Stomach (tissue), 4 donors: ENCODE data around the gene HMGN1.

Experiments used
- POLR2A ChIP-seq, 4 donors: fragments of 450-650 bp; IDR thresholded peaks; one replicate each; pipeline ENCODE4 v1.6.1; 2016; ENCODE audit warnings: antibody characterized with exemption in 4 of 4, control low read depth in 2 of 4, mild to moderate bottlenecking in 1 of 4, moderate library complexity in 1 of 4
- TF ChIP-seq, protein P1 (sequence below), 7 experiments: fragments of 450-650 bp in 4 of 7; fragments of 200-600 bp in 3 of 7; sonication (generic) in 3 of 7; IDR thresholded peaks; one replicate each; pipeline ENCODE4 v1.5.1; 2016 to 2019; ENCODE audit warnings: antibody characterized with exemption in 7 of 7, control low read depth in 2 of 7, mild to moderate bottlenecking in 1 of 7

DNA sequence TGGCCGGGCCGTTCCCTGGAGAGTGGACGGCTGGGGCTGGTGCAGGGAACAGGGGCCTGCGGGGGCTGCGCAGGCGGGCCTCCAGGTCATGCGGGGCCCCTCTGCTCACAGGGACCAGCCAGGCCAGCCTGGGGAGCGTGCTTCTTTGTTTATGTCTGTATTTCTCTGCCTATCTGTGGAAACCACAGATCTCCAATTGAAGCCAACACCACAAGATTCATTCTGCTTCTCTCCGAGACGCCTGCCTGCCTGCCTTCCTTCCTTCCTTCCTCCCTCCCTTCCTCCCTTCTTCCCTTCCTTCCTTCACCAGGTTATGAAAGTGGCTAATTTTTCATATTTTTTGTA lies 39.9 kb upstream of the HMGN1 start:
- TF ChIP-seq, protein P1, sequence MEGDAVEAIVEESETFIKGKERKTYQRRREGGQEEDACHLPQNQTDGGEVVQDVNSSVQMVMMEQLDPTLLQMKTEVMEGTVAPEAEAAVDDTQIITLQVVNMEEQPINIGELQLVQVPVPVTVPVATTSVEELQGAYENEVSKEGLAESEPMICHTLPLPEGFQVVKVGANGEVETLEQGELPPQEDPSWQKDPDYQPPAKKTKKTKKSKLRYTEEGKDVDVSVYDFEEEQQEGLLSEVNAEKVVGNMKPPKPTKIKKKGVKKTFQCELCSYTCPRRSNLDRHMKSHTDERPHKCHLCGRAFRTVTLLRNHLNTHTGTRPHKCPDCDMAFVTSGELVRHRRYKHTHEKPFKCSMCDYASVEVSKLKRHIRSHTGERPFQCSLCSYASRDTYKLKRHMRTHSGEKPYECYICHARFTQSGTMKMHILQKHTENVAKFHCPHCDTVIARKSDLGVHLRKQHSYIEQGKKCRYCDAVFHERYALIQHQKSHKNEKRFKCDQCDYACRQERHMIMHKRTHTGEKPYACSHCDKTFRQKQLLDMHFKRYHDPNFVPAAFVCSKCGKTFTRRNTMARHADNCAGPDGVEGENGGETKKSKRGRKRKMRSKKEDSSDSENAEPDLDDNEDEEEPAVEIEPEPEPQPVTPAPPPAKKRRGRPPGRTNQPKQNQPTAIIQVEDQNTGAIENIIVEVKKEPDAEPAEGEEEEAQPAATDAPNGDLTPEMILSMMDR (IDR thresholded peaks at IDR 0.05), result peak in 1 of 7 experiments; percentile 23
- no peak for TF ChIP-seq POLR2A (IDR thresholded peaks at IDR 0.05)
